Measurements from ENCODE around the gene TXNDC12. TPM values are rescaled to one million over a fixed set of nuclear protein-coding genes. Genes with fewer than 3 reads are reported as not detected.

TXNDC12 gene
- total and polyA plus RNA-seq, 9 of the 15 experiments (the other 6 are each of a cell fraction or from before 2014, with no cell fraction given), result 17.0 to 60.8 (median 37.8) TPM

- TF ChIP-seq, protein P1, sequence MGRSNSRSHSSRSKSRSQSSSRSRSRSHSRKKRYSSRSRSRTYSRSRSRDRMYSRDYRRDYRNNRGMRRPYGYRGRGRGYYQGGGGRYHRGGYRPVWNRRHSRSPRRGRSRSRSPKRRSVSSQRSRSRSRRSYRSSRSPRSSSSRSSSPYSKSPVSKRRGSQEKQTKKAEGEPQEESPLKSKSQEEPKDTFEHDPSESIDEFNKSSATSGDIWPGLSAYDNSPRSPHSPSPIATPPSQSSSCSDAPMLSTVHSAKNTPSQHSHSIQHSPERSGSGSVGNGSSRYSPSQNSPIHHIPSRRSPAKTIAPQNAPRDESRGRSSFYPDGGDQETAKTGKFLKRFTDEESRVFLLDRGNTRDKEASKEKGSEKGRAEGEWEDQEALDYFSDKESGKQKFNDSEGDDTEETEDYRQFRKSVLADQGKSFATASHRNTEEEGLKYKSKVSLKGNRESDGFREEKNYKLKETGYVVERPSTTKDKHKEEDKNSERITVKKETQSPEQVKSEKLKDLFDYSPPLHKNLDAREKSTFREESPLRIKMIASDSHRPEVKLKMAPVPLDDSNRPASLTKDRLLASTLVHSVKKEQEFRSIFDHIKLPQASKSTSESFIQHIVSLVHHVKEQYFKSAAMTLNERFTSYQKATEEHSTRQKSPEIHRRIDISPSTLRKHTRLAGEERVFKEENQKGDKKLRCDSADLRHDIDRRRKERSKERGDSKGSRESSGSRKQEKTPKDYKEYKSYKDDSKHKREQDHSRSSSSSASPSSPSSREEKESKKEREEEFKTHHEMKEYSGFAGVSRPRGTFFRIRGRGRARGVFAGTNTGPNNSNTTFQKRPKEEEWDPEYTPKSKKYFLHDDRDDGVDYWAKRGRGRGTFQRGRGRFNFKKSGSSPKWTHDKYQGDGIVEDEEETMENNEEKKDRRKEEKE (IDR thresholded peaks at IDR 0.05; ENCODE audit: borderline replicate concordance in 1 of 2, control insufficient read depth in 1 of 2, low read depth in 2 of 2, low read length in 1 of 2), result no peak
- TF ChIP-seq CREB1 (IDR thresholded peaks at IDR 0.05), result no peak
- TF ChIP-seq CREB1 (CRISPR knock-in tag; IDR thresholded peaks at IDR 0.05), result 0 out of 2 replicates have a peak, but pooled peaks have one; percentile 13
- no peak for TF ChIP-seq TCF7 (IDR thresholded peaks at IDR 0.05; ENCODE audit: borderline replicate concordance)
- TF ChIP-seq, protein P2, sequence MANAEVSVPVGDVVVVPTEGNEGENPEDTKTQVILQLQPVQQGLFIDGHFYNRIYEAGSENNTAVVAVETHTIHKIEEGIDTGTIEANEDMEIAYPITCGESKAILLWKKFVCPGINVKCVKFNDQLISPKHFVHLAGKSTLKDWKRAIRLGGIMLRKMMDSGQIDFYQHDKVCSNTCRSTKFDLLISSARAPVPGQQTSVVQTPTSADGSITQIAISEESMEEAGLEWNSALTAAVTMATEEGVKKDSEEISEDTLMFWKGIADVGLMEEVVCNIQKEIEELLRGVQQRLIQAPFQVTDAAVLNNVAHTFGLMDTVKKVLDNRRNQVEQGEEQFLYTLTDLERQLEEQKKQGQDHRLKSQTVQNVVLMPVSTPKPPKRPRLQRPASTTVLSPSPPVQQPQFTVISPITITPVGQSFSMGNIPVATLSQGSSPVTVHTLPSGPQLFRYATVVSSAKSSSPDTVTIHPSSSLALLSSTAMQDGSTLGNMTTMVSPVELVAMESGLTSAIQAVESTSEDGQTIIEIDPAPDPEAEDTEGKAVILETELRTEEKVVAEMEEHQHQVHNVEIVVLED (CRISPR knock-in tag; IDR thresholded peaks at IDR 0.05), result peak; percentile 1; the same call in 1 of the 2 replicates
- no peak for TF ChIP-seq ELF4 (CRISPR knock-in tag; IDR thresholded peaks at IDR 0.05)
- TF ChIP-seq RBM15 (IDR thresholded peaks at IDR 0.05; ENCODE audit: insufficient read depth, low read length), result no peak
- peak; percentile 33 to 42; a peak in 2 of 4 replicates for TF ChIP-seq SIX5 (IDR thresholded peaks at IDR 0.05; ENCODE audit: borderline replicate concordance in 1 of 2, insufficient read depth in 1 of 2, low read depth in 1 of 2, low read length in 2 of 2)
- 0 out of 4 replicates have a peak, but pooled peaks of 1 of the 2 experiments have one; percentile 8 for TF ChIP-seq ARNT (IDR thresholded peaks at IDR 0.05)
- no peak for TF ChIP-seq SOX6 (IDR thresholded peaks at IDR 0.05)
- TF ChIP-seq HDAC2 (IDR thresholded peaks at IDR 0.05), result no peak
- TF ChIP-seq ELF1 (tag; IDR thresholded peaks at IDR 0.05), result no peak
- TF ChIP-seq EP300 (IDR thresholded peaks at IDR 0.05; ENCODE audit: low read length), result no peak
- TF ChIP-seq E2F3 (CRISPR knock-in tag; IDR thresholded peaks at IDR 0.05), result no peak
- no peak for TF ChIP-seq RBM34 (IDR thresholded peaks at IDR 0.05; ENCODE audit: borderline replicate concordance, insufficient read depth, low read length)
- TF ChIP-seq POLR2H (tag; IDR thresholded peaks at IDR 0.05; ENCODE audit: low read depth), result 0 out of 2 replicates have a peak, but pooled peaks have one; percentile 73
- no peak for TF ChIP-seq NFXL1 (CRISPR knock-in tag; IDR thresholded peaks at IDR 0.05)
- no peak for TF ChIP-seq CBX8 (IDR thresholded peaks at IDR 0.05; ENCODE audit: borderline replicate concordance, extremely low read depth, low read depth, low read length, poor library complexity, severe bottlenecking)
- no peak for TF ChIP-seq TRIM28 (IDR thresholded peaks at IDR 0.05)
- peak; percentile 56; the same call in 1 of the 2 replicates for TF ChIP-seq CEBPB (tag; IDR thresholded peaks at IDR 0.05)
- TF ChIP-seq, protein P3, sequence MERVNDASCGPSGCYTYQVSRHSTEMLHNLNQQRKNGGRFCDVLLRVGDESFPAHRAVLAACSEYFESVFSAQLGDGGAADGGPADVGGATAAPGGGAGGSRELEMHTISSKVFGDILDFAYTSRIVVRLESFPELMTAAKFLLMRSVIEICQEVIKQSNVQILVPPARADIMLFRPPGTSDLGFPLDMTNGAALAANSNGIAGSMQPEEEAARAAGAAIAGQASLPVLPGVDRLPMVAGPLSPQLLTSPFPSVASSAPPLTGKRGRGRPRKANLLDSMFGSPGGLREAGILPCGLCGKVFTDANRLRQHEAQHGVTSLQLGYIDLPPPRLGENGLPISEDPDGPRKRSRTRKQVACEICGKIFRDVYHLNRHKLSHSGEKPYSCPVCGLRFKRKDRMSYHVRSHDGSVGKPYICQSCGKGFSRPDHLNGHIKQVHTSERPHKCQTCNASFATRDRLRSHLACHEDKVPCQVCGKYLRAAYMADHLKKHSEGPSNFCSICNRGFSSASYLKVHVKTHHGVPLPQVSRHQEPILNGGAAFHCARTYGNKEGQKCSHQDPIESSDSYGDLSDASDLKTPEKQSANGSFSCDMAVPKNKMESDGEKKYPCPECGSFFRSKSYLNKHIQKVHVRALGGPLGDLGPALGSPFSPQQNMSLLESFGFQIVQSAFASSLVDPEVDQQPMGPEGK (CRISPR knock-in tag; IDR thresholded peaks at IDR 0.05; ENCODE audit: borderline replicate concordance), result 0 out of 2 replicates have a peak, but pooled peaks have one; percentile 19
- TF ChIP-seq EP400 (IDR thresholded peaks at IDR 0.05), result no peak
- TF ChIP-seq ZNF282 (CRISPR knock-in tag; IDR thresholded peaks at IDR 0.05), result no peak
- TF ChIP-seq KLF13 (tag; IDR thresholded peaks at IDR 0.05; ENCODE audit: borderline replicate concordance, low read depth), result no peak
Measured at GRCh38 chr1:52055866-52056162, 823 bp upstream of the TXNDC12 start (continued).
